ENCODE results near the gene MIOX. TPM values are rescaled to one million over a fixed set of nuclear protein-coding genes. Genes with fewer than 3 reads are reported as not detected.
A peak's percentile ranks its signal among the peaks of the same experiment; 100 is the strongest.

The MIOX gene
- under 1 TPM in 1 of 2 experiments, not detected in 1; 0.23 TPM for total RNA-seq

- Mint-ChIP-seq H3K27ac (peak within 1 kb of the TSS; percentile 12), H3K4me1 (peaks cover 11% of the 10 kb centered on the region)
- POLR2A ChIA-PET = no interaction called here
Observed at GRCh38 chr22:50486561-50487289, at the start of gene MIOX. Gene MIOX (plus strand): TSS chr22:50486859. CDS start chr22:50486898, 39 bp downstream.

GRCh38 chr22:50437511-50438304 is 49.0 kb upstream of the MIOX start:
- CTCF ChIA-PET = interaction anchor here (0.8 to 1.9 kb wide), 2 partner anchors 48 to 61 kb away, joined by 4 read pairs; partner anchors contain the start of gene MIOX
- Mint-ChIP-seq H3K4me1 (no peaks in the 10 kb centered on the region), H3K4me3 (no peak overlapping the region), H3K27ac (no peak overlapping the region), H3K9me3 (no peaks in the 10 kb centered on the region), H3K36me3 (ENCODE audit: low read depth) (peaks cover 3% of the 10 kb centered on the region), H3K27me3 (no peaks in the 10 kb centered on the region)
- POLR2A ChIA-PET = no interaction called here
- no peak for DNase-seq

More at GRCh38 chr22:50486561-50487289, at the start of gene MIOX:
- Mint-ChIP-seq H3K4me3 (no peak within 1 kb of the TSS), H3K36me3 (ENCODE audit: low read depth) (no peaks in the 10 kb centered on the region), H3K27me3 (peaks cover 2% of the 10 kb centered on the region), H3K9me3 (no peaks in the 10 kb centered on the region)
- DNase-seq = no peak
- CTCF ChIA-PET = interaction anchor here (0.9 to 1.6 kb wide), 2 partner anchors 11 to 49 kb away, joined by 4 to 5 read pairs; no protein-coding TSS in a partner anchor

- no peak for DNase-seq
- Mint-ChIP-seq H3K27me3 (no peaks in the 10 kb centered on the region), H3K36me3 (ENCODE audit: low read depth) (peaks cover 8% of the 10 kb centered on the region), H3K4me3 (no peak overlapping the region), H3K9me3 (no peaks in the 10 kb centered on the region), H3K4me1 (peaks cover 3% of the 10 kb centered on the region), H3K27ac (peak overlapping the region; percentile 64)
- CTCF ChIA-PET = interaction anchor here (0.5 to 1.9 kb wide), 4 partner anchors 10 to 87 kb away, joined by 3 to 6 read pairs (median 4); partner anchors contain the start of genes MIOX and SCO2
- POLR2A ChIA-PET = interaction anchor here (0.6 kb wide), 1 partner anchor 12 kb away, joined by 4 read pairs; no protein-coding TSS in a partner anchor
Observed at GRCh38 chr22:50438305-50439275, 48.1 kb upstream of the MIOX start.

GRCh38 chr22:50439314-50439870 is 47.3 kb upstream of the MIOX start:
- no peaks in the 10 kb centered on the region for H3K9me3 Mint-ChIP-seq
- peaks cover 3% of the 10 kb centered on the region for H3K4me1 Mint-ChIP-seq
- no peak overlapping the region for H3K27ac Mint-ChIP-seq
- ChIA-PET CTCF (interaction anchor here (1.3 to 1.6 kb wide), 3 partner anchors 11 to 86 kb away, joined by 3 to 5 read pairs (median 3); partner anchors contain the start of gene SCO2), POLR2A (interaction anchor here (0.6 kb wide), 1 partner anchor 11 kb away, joined by 4 read pairs; no protein-coding TSS in a partner anchor)
- no peak for DNase-seq
- H3K36me3 Mint-ChIP-seq (ENCODE audit: low read depth) = peaks cover 8% of the 10 kb centered on the region
- no peak overlapping the region for H3K4me3 Mint-ChIP-seq
- no peaks in the 10 kb centered on the region for H3K27me3 Mint-ChIP-seq

- peaks cover 9% of the 10 kb centered on the region for H3K36me3 Mint-ChIP-seq (ENCODE audit: low read depth)
- H3K27ac Mint-ChIP-seq = no peak overlapping the region
- no peak for DNase-seq
- no peak overlapping the region for H3K4me3 Mint-ChIP-seq
- peaks cover 3% of the 10 kb centered on the region for H3K4me1 Mint-ChIP-seq
- POLR2A ChIA-PET = no interaction called here
- CTCF ChIA-PET = interaction anchor here (1.3 to 1.6 kb wide), 3 partner anchors 11 to 86 kb away, joined by 3 to 5 read pairs (median 3); partner anchors contain the start of gene SCO2
- no peaks in the 10 kb centered on the region for H3K27me3 Mint-ChIP-seq
- H3K9me3 Mint-ChIP-seq = no peaks in the 10 kb centered on the region
Observed at GRCh38 chr22:50439871-50440331, 46.8 kb upstream of the MIOX start.

GRCh38 chr22:50440544-50441249 is 46.0 kb upstream of the MIOX start:
- H3K4me3 Mint-ChIP-seq = no peak overlapping the region

GRCh38 chr22:50441428-50441993 is 45.1 kb upstream of the MIOX start:
- Mint-ChIP-seq H3K4me1 (peaks cover 13% of the 10 kb centered on the region), H3K27ac (no peak overlapping the region), H3K36me3 (ENCODE audit: low read depth) (peaks cover 14% of the 10 kb centered on the region), H3K4me3 (no peak overlapping the region), H3K9me3 (no peaks in the 10 kb centered on the region), H3K27me3 (no peaks in the 10 kb centered on the region)
- no peak for DNase-seq
- ChIA-PET CTCF (interaction anchor here (1.5 kb wide), 1 partner anchor 11 kb away, joined by 3 read pairs; no protein-coding TSS in a partner anchor), POLR2A (no interaction called here)

More at GRCh38 chr22:50440544-50441249, 46.0 kb upstream of the MIOX start:
- Mint-ChIP-seq H3K27me3 (no peaks in the 10 kb centered on the region), H3K9me3 (no peaks in the 10 kb centered on the region), H3K4me1 (peaks cover 10% of the 10 kb centered on the region), H3K27ac (no peak overlapping the region), H3K36me3 (ENCODE audit: low read depth) (peaks cover 12% of the 10 kb centered on the region)
- POLR2A ChIA-PET = no interaction called here
- CTCF ChIA-PET = interaction anchor here (1.5 to 1.6 kb wide), 3 partner anchors 10 to 28 kb away, joined by 3 to 5 read pairs (median 3); no protein-coding TSS in a partner anchor
- no peak for DNase-seq

GRCh38 chr22:50443197-50443596 is 43.5 kb upstream of the MIOX start:
- CTCF ChIA-PET = interaction anchor here (2.0 kb wide), 1 partner anchor 13 kb away, joined by 6 read pairs; no protein-coding TSS in a partner anchor
- POLR2A ChIA-PET = no interaction called here

GRCh38 chr22:50443801-50444625 is 42.6 kb upstream of the MIOX start:
- POLR2A ChIA-PET = no interaction called here
- Mint-ChIP-seq H3K36me3 (ENCODE audit: low read depth) (peaks cover 22% of the 10 kb centered on the region), H3K27ac (peak overlapping the region; percentile 36), H3K9me3 (no peaks in the 10 kb centered on the region), H3K27me3 (no peaks in the 10 kb centered on the region), H3K4me3 (no peak overlapping the region), H3K4me1 (peaks cover 16% of the 10 kb centered on the region)
- DNase-seq = no peak
- CTCF ChIA-PET = interaction anchor here (1.2 to 2.0 kb wide), 4 partner anchors 10 to 167 kb away, joined by 4 to 9 read pairs (median 6); no protein-coding TSS in a partner anchor

More at GRCh38 chr22:50443197-50443596, 43.5 kb upstream of the MIOX start:
- peaks cover 13% of the 10 kb centered on the region for H3K4me1 Mint-ChIP-seq
- no peak for DNase-seq
- no peak overlapping the region for H3K4me3 Mint-ChIP-seq
- H3K27me3 Mint-ChIP-seq = no peaks in the 10 kb centered on the region
- H3K36me3 Mint-ChIP-seq (ENCODE audit: low read depth) = peaks cover 16% of the 10 kb centered on the region
- H3K9me3 Mint-ChIP-seq = no peaks in the 10 kb centered on the region
- H3K27ac Mint-ChIP-seq = peak overlapping the region; percentile 68

GRCh38 chr22:50444663-50445062 is 42.0 kb upstream of the MIOX start:
- no peaks in the 10 kb centered on the region for H3K9me3 Mint-ChIP-seq
- CTCF ChIA-PET = interaction anchor here (1.2 to 2.0 kb wide), 5 partner anchors 9 to 168 kb away, joined by 4 to 9 read pairs (median 6); no protein-coding TSS in a partner anchor
- H3K4me1 Mint-ChIP-seq = peaks cover 18% of the 10 kb centered on the region
- no peak for DNase-seq
- no peaks in the 10 kb centered on the region for H3K27me3 Mint-ChIP-seq
- no peak overlapping the region for H3K4me3 Mint-ChIP-seq
- POLR2A ChIA-PET = interaction anchor here (0.5 kb wide), 1 partner anchor 245 kb away, joined by 3 read pairs; no protein-coding TSS in a partner anchor
- peaks cover 28% of the 10 kb centered on the region for H3K36me3 Mint-ChIP-seq (ENCODE audit: low read depth)
- peak overlapping the region; percentile 41 for H3K27ac Mint-ChIP-seq
